H9 (cell line): ENCODE data around the gene CDK6. TPM values are rescaled to one million over a fixed set of nuclear protein-coding genes. Genes with fewer than 3 reads are reported as not detected.

Experiments
- DNase-seq: peaks from one replicate; pipeline ENCODE4 v3.0.0-alpha.2; 2017
- H2AFZ ChIP-seq: one replicate; pipeline ENCODE4 v1.6.1; 2013; ENCODE audit warnings: mild to moderate bottlenecking, low read length, control low read depth, moderate library complexity
- H2AK5ac ChIP-seq: 2 replicates; pipeline ENCODE4 v1.6.1; 2013; ENCODE audit warnings: low read length, control low read depth, mixed read lengths; ENCODE audit not compliant: insufficient read length
- H2BK120ac ChIP-seq: one replicate; pipeline ENCODE4 v1.6.1; 2013; ENCODE audit warnings: low read depth, mild to moderate bottlenecking, low read length, control low read depth, inconsistent platforms; ENCODE audit not compliant: poor library complexity, severe bottlenecking
- H2BK12ac ChIP-seq: 2 replicates; pipeline ENCODE4 v1.6.1; 2013; ENCODE audit warnings: low read length, control low read depth, mixed read lengths, low read depth; ENCODE audit not compliant: insufficient read length
- H2BK15ac ChIP-seq: 2 replicates; pipeline ENCODE4 v1.6.1; 2013; ENCODE audit warnings: low read depth, low read length, control low read depth
- H2BK20ac ChIP-seq: one replicate; pipeline ENCODE4 v1.6.1; 2013; ENCODE audit warnings: low read depth, mild to moderate bottlenecking, low read length, control low read depth, inconsistent platforms; ENCODE audit not compliant: poor library complexity, severe bottlenecking
- H2BK5ac ChIP-seq: 2 replicates; pipeline ENCODE4 v1.6.1; 2013; ENCODE audit warnings: low read length, control low read depth, mixed read lengths; ENCODE audit not compliant: insufficient read length
- H3K14ac ChIP-seq: 2 replicates; pipeline ENCODE4 v1.6.1; 2013; ENCODE audit warnings: low read length, control low read depth; ENCODE audit not compliant: insufficient read depth
- H3K18ac ChIP-seq: 2 replicates; pipeline ENCODE4 v1.6.1; 2013; ENCODE audit warnings: low read depth, mild to moderate bottlenecking, mixed read lengths, low read length, control low read depth; ENCODE audit not compliant: insufficient read length
- H3K23ac ChIP-seq: 2 replicates; pipeline ENCODE4 v1.6.1; 2013; ENCODE audit warnings: low read length, control low read depth, mixed read lengths, low read depth; ENCODE audit not compliant: insufficient read length
- H3K23me2 ChIP-seq: 2 replicates; pipeline ENCODE4 v1.6.1; 2013; ENCODE audit warnings: low read depth, mild to moderate bottlenecking, mixed read lengths, low read length, control low read depth; ENCODE audit not compliant: insufficient read length, poor library complexity, severe bottlenecking
- H3K27ac ChIP-seq: 2 replicates; pipeline ENCODE4 v1.5.1; 2013; ENCODE audit warnings: low read length, control low read depth, mixed read lengths, low read depth; ENCODE audit not compliant: insufficient read length
- H3K27me3 ChIP-seq: 2 replicates; pipeline ENCODE4 v1.6.1; 2013; ENCODE audit warnings: low read length, control low read depth, inconsistent platforms; ENCODE audit not compliant: insufficient read depth
- H3K4ac ChIP-seq: 2 replicates; pipeline ENCODE4 v1.6.1; 2013; ENCODE audit warnings: low read depth, mild to moderate bottlenecking, control low read depth, inconsistent platforms, low read length, moderate library complexity
- H3K4me1 ChIP-seq: 2 replicates; pipeline ENCODE4 v1.6.1; 2013; ENCODE audit warnings: low read length, control low read depth, inconsistent platforms; ENCODE audit not compliant: insufficient read depth
- H3K4me2 ChIP-seq: 2 replicates; pipeline ENCODE4 v1.6.1; 2013; ENCODE audit warnings: low read length, control low read depth, mixed read lengths; ENCODE audit not compliant: insufficient read length, insufficient read depth
- H3K56ac ChIP-seq: 2 replicates; pipeline ENCODE4 v1.6.1; 2013; ENCODE audit warnings: low read depth, mild to moderate bottlenecking, mixed read lengths, low read length, control low read depth; ENCODE audit not compliant: insufficient read length
- H3K79me1 ChIP-seq: 2 replicates; pipeline ENCODE4 v1.6.1; 2013; ENCODE audit warnings: low read depth, mild to moderate bottlenecking, moderate library complexity, low read length, control low read depth, inconsistent platforms; ENCODE audit not compliant: insufficient read depth, poor library complexity, severe bottlenecking
- H3K79me2 ChIP-seq: 2 replicates; pipeline ENCODE4 v1.6.1; 2013; ENCODE audit warnings: low read length, control low read depth, inconsistent platforms; ENCODE audit not compliant: insufficient read depth
- H3K9ac ChIP-seq: 2 replicates; pipeline ENCODE4 v1.6.1; 2013; ENCODE audit warnings: low read length, control low read depth, mixed read lengths; ENCODE audit not compliant: insufficient read length; ENCODE audit errors: extremely low read depth
- H3K9me3 ChIP-seq: one replicate; pipeline ENCODE4 v1.6.1; 2013; ENCODE audit warnings: low read depth, low read length, inconsistent platforms; ENCODE audit not compliant: control insufficient read depth
- H3T11ph ChIP-seq: one replicate; pipeline ENCODE4 v1.6.1; 2013; ENCODE audit warnings: mild to moderate bottlenecking, low read length, control low read depth, inconsistent platforms
- H4K20me1 ChIP-seq: one replicate; pipeline ENCODE4 v1.6.1; 2013; ENCODE audit not compliant: control insufficient read depth, insufficient read length, insufficient read depth
- H4K5ac ChIP-seq: 2 replicates; pipeline ENCODE4 v1.6.1; 2013; ENCODE audit warnings: low read depth, mild to moderate bottlenecking, mixed read lengths, low read length, control low read depth; ENCODE audit not compliant: insufficient read length
- H4K8ac ChIP-seq: replicated peaks from 2 replicates; pipeline ENCODE4 v1.6.1; 2013; ENCODE audit warnings: low read length, control low read depth, mixed read lengths, low read depth; ENCODE audit not compliant: insufficient read length
- H4K91ac ChIP-seq: 2 replicates; pipeline ENCODE4 v1.6.1; 2013; ENCODE audit warnings: low read depth, mild to moderate bottlenecking, moderate library complexity, mixed read lengths, low read length, control low read depth; ENCODE audit not compliant: insufficient read length
- H3K27ac Mint-ChIP-seq, 3 experiments: 2 replicates in 2 of 3; 3 replicates in 1 of 3; pipeline ENCODE4 v1.8.0; 2020 to 2021; ENCODE audit warnings: mixed read lengths in 3 of 3, mild to moderate bottlenecking in 1 of 3, moderate library complexity in 1 of 3
- H3K27me3 Mint-ChIP-seq: 2 replicates; pipeline ENCODE4 v1.8.0; 2021; ENCODE audit warnings: low read depth, mild to moderate bottlenecking, moderate library complexity, mixed read lengths
- H3K36me3 Mint-ChIP-seq, 3 experiments: 2 replicates in 2 of 3; 3 replicates in 1 of 3; pipeline ENCODE4 v1.8.0; 2020 to 2021; ENCODE audit warnings: low read depth in 3 of 3, mixed read lengths in 3 of 3; ENCODE audit not compliant: insufficient read depth in 1 of 3
- H3K4me1 Mint-ChIP-seq, 2 experiments: 2 replicates each; pipeline ENCODE4 v1.8.0; 2020; ENCODE audit warnings: mixed read lengths in 2 of 2
- H3K4me3 Mint-ChIP-seq, 2 experiments: 2 replicates in 1 of 2; 3 replicates in 1 of 2; pipeline ENCODE4 v1.8.0; 2020 to 2021; ENCODE audit warnings: mild to moderate bottlenecking in 2 of 2, mixed read lengths in 2 of 2, moderate library complexity in 1 of 2
- H3K9me3 Mint-ChIP-seq, 2 experiments: 2 replicates in 1 of 2; 3 replicates in 1 of 2; pipeline ENCODE4 v1.8.0; 2020; ENCODE audit warnings: mild to moderate bottlenecking in 2 of 2, mixed read lengths in 2 of 2, moderate library complexity in 1 of 2
- CTCF ChIP-seq: fragments of 200-600 bp; sonication (generic); conservative IDR thresholded peaks from 3 replicates; pipeline ENCODE4 v1.8.0; 2021; ENCODE audit warnings: antibody characterized with exemption, mild to moderate bottlenecking
- WGBS: extraction: QIAGEN DNeasy Blood & Tissue Kit; methylation state at CpG from one replicate; pipeline ENCODE4 v1.1.7; 2013; ENCODE audit warnings: missing lambda C conversion rate, low lambda C conversion rate, mixed read lengths; ENCODE audit not compliant: insufficient read length; ENCODE audit errors: extremely low coverage; 5-methylcytosine and 5-hydroxymethylcytosine counted together
- total RNA-seq: library from RNA; stranded (reverse); gene quantifications from 2 replicates; pipeline ENCODE4 v1.2.1, GENCODE V29; 2021

Gene CDK6
- total RNA-seq, 1 experiment from 2014 or later: 30.0 TPM

- Histone ChIP-seq H3K9me3 (no peaks in the 10 kb centered on the region), H4K91ac (no peak overlapping the region), H4K20me1 (no peaks in the 10 kb centered on the region), H2BK120ac (no peak overlapping the region), H2BK5ac (no peak overlapping the region), H3K4ac (no peak overlapping the region), H3K9ac (no peak overlapping the region), H3K14ac (no peak overlapping the region), H3K23ac (no peak overlapping the region), H2AK5ac (no peak overlapping the region), H4K5ac (no peak overlapping the region), H3K56ac (no peak overlapping the region), H3T11ph (no peak overlapping the region), H3K18ac (no peak overlapping the region), H3K27ac (no peak overlapping the region), H2BK12ac (no peak overlapping the region), H3K23me2 (no peaks in the 10 kb centered on the region), H3K79me2 (no peaks in the 10 kb centered on the region), H3K4me2 (no peak overlapping the region), H3K4me1 (no peaks in the 10 kb centered on the region), H2BK20ac (no peak overlapping the region), H2AFZ (no peak overlapping the region), H3K27me3 (no peaks in the 10 kb centered on the region), H2BK15ac (no peak overlapping the region), H3K79me1 (no peaks in the 10 kb centered on the region), H4K8ac (no peak overlapping the region)
- WGBS: no CpG with 5 or more reads among the region's 2 CpGs
- H3K9me3 Mint-ChIP-seq: peaks cover 4 to 5% of the 10 kb centered on the region in 2 experiments; a peak in 3 of 5 replicates
- no peak overlapping the region for H3K4me3 Mint-ChIP-seq
- peaks cover 7 to 10% of the 10 kb centered on the region in 2 experiments for H3K4me1 Mint-ChIP-seq
- no peaks in the 10 kb centered on the region for H3K27me3 Mint-ChIP-seq
- H3K36me3 Mint-ChIP-seq: peaks cover 4 to 11% (median 10%) of the 10 kb centered on the region in 3 experiments; a peak in 6 of 7 replicates
- no peak for TF ChIP-seq CTCF
- no peak for DNase-seq
- H3K27ac Mint-ChIP-seq: no peak overlapping the region
Measured at GRCh38 chr7:92794831-92795230, 41.5 kb downstream of the CDK6 start.
